Measurements from ENCODE around the gene PTRHD1. TPM values are rescaled to one million over a fixed set of nuclear protein-coding genes. Genes with fewer than 3 reads are reported as not detected.

The PTRHD1 gene
- total RNA-seq, 1 experiment from 2014 or later: 31.6 TPM

DNA sequence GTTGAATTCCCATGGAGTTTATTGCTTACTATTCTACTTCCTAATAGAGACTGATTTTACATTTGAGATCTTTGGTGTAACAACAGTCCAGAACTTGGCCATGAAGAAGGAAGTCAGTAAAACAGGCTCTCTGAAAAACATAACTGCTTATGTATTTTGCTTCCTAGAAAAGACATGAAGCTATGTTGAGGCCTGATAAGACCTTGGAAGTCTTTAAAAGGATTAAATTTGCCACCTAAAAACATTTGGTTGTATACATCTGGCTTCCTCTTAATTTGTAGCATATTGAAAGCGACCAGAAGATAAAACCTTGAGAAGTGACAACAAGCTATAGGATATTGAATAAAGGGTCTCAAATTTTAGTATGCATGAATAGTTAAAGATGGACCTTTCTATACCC lies 36.4 kb downstream of the PTRHD1 start:
- DNase-seq (ENCODE audit: low read depth): no peak

DNA sequence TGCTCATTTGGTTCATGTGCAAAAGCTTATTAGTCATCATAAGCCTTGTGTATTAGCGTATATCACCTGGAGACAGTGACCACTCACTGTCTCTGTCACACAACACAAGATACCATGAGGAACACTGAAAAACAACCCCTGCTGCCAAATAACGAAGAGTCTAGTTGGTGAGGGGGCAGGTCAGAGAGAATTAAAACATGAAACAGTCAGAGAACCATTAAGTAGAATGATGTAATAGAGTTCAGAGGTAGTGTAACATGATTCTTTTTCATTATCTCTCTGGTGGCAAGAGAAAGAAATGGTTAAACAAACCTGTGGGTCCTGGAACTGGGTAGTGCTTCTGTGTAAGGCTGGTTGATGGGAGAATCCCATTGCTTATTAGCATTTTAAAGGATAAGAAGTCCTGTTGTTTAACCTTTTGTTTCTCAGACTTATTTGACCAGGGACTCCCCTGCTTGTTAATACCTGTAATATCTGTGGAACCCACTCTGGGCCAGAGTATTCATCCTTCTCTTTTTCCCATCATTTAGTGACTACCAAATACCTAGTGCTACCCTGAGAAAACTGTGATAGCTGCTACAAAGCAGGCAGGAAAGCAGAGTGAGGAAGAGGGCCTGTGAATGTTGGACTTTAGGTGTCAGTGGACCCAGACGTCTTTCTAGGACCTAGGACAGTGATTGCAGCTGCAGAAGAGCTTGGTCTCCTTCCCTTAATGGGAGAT lies 38.0 kb downstream of the PTRHD1 start:
- peak; percentile 5 for DNase-seq (ENCODE audit: low read depth)

DNA sequence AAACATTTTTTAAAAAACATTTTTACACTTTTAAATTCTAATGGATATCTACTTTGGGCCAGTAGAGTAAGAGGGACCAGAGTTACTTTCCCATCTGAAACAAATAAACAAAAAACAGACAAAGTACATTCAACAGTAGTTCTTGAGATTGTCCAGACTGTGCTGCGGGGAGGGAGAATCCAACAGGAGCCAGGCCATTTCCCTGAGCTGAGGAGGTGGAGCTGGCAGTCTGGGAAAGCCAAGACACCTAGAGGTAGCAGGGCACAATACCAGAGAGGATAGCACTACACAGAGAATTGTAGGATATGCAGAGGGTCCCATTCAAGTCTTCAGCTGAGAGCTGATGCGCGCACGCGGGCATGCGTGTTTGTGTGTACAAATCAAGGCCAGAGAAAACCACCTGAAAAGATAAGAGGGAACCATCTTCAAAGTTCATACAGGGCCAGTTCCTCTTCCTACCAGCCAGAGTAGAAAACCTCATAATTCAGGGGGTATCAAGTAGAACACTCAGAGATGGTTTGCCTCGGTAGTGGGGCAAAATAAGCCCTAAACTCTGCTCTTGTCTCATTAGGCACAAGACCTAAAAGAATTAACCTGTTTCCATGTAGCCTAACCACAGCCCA lies 44.0 kb downstream of the PTRHD1 start:
- DNase-seq (ENCODE audit: low read depth): no peak

DNA sequence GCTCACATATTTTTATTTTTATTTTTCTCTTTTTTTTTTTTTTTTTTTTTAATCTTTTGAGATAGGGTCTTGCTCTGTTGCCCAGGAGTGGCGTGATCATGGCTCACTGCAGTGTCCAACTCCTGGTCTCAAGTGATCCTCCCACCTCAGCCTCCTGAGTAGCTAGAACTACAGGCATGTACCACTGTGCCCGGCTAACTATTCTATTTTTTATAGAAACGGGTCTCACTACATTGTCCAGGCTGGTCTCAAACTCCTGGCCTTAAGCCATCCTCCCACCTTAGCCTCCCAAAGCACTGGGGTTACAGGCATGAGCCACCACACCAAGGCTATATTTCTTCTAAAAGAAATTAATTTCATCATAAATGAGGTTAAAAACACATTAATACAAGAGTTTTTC lies 45.9 kb downstream of the PTRHD1 start:
- DNase-seq (ENCODE audit: low read depth): no peak

DNA sequence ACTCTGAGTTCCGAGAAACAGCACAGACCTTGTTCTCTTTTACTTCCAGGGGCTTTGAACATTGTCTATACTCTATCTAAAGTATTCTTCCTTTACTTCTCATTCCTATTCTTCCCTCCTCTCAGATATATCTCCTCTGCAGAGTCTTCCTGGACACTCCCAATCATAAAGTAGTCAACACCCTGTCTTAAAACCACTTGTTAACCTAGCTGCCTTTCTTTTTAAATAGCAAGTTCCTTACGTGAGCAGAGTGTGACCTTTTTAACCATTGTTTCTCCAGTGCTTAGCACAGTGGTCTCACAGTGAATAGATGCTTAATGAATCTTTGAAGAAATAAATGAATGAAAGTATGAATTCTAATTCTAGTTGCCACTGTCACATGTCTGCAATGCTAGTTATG lies 47.4 kb downstream of the PTRHD1 start:
- DNase-seq (ENCODE audit: low read depth): no peak

DNA sequence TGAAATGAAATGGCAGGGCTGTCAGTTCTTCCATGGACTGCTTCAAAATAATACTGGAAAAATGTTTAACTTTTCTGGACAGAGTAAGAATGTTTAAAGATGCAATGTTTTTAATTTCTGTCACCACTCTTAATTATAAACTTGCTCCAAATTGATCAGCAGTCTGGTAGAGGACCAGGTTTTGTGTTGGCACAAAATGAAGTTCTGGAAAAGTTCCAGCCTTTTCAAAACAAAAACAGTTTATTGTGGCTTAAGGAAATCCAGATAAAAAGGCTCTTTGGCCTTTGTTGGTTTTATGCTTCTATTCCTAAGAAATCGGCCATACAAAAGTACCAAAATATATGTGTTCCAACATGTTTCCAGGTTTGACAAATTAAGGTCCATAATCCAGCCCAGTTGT lies 48.8 kb downstream of the PTRHD1 start:
- DNase-seq (ENCODE audit: low read depth): no peak

DNA sequence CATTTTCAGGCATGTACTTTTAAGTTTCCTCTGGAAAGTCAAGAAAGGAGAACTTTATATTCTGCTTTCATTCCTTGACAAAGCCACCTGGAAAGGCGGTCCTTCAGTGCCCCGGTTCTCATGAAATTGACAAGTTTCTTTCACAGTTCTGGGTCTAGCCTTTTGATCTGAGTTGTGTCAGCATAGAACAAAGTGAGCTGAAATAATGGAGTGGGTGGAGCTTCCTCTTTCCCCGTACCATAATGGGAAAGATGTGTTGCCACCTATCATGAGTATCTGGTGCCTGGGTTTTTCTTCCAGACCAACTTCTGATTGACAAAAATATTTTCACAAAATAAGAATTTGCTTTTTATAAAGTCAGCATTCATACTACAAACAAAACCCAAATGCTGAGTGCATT lies 49.3 kb downstream of the PTRHD1 start:
- no peak for DNase-seq (ENCODE audit: low read depth)

DNA sequence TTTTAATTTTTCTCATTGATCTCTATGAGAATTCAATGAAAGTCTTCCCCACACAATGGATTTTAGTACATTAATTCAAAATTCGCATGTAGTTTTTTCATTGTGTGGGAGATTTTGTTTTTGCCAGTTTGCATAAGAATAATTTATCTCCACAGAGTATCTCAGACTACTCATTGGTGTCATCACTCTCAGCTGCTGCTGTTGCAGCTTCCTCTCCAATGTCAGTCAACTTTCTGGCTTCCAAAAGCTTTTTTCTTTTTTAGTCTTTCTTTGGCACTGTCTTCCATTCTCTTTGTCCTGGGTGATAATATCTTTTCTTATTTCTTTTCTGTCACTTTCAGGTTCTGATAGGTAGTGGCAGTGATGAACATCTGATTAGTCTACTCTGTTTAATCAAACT lies 50.5 kb downstream of the PTRHD1 start:
- DNase-seq (ENCODE audit: low read depth): no peak

DNA sequence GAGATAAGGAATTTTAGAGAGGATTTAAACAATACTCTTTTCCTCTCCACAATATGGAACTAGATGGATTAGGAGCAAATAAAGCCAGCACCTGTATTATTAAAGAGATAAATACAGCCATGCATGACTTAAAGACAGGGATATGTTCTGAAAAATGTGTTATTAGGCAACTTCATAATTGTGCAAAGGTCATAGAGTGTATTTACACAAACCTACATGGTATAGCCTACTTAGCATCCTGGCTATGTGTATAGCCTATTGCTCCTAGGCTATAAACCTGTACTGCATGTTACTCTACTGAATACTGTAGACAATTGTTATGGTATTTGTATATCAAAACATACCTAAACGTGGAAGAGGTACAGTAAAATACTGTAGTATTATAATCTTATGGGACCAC lies 53.0 kb downstream of the PTRHD1 start:
- DNase-seq (ENCODE audit: low read depth): no peak

Other genes with a start within 250 kb of the PTRHD1 start
- gene CENPO, start within 50 bp of the PTRHD1 start, total RNA-seq (2014; rRNA removed; shearing (Covaris generic)): 31.0 and 33.9 TPM in 2 replicates
- gene ADCY3, start 126.8 kb upstream of the PTRHD1 start, total RNA-seq (2014; rRNA removed; shearing (Covaris generic)): 18.1 and 22.0 TPM in 2 replicates
- 1.5 and 2.9 TPM in 2 replicates for gene DNAJC27, start 178.6 kb upstream of the PTRHD1 start, total RNA-seq (2014; rRNA removed; shearing (Covaris generic))
- 0.02 and 0.42 TPM in 2 replicates for gene EFR3B, start 248.7 kb upstream of the PTRHD1 start, total RNA-seq (2014; rRNA removed; shearing (Covaris generic))

All from M059J (cell line).